GM10248 (cell line): ENCODE measurements around the gene DSCAML1.
"Not testable (repeated sequence)": the region's sequence is repeated elsewhere in the genome, so short reads cannot be mapped to it uniquely, and the experiment has no call there.

Source experiments
- CTCF ChIA-PET: fragments of 300-600 bp; sonication (Branson Sonifier 250); formaldehyde crosslinking; extraction: SDS; loops from one replicate; lab custom pipeline; 2021; ENCODE audit warnings: antibody characterized with exemption; lab: Yijun Ruan, JAX
- POLR2A ChIA-PET: fragments of 350-650 bp; sonication (Branson Sonifier 250); formaldehyde crosslinking; extraction: SDS; loops from one replicate; lab custom pipeline; 2020; ENCODE audit warnings: antibody characterized with exemption; lab: Yijun Ruan, JAX
- DNase-seq: peaks from one replicate; pipeline ENCODE4 v3.0.0; 2012; ENCODE audit errors: extremely low spot score
- TF ChIP-seq, protein P1 (sequence below): IDR thresholded peaks from 2 replicates; pipeline ENCODE4 v1.5.1; 2012; ENCODE audit warnings: mild to moderate bottlenecking, low read depth; ENCODE audit errors: extremely low read depth, missing control alignments, control extremely low read depth

The DSCAML1 gene

DNA sequence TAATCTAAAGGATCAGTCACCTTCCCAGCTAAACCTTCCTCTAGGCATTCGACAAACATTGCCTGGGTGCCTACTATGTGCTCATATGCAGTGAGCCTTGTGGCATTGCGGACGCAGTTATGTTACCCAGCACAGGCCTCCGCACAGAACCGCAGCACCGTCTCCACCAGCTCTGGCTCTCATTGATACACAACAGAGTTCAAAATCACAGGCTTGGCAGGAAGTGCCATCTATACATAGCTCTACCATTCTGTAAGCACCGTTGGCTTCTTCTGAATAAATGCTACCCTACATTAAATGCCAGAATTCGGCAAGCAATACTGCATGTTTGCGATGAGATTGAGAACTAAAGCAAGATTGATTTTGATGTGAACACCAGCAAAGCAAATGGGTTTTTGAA, 31.0 kb downstream of the DSCAML1 start:
- POLR2A ChIA-PET = interaction anchor here (0.5 kb wide), 1 partner anchor 287 kb away, joined by 3 read pairs; no protein-coding TSS in a partner anchor
- CTCF ChIA-PET = interaction anchor here (1.0 kb wide), 1 partner anchor 23 kb away, joined by 3 read pairs; no protein-coding TSS in a partner anchor
- TF ChIP-seq, protein P1, sequence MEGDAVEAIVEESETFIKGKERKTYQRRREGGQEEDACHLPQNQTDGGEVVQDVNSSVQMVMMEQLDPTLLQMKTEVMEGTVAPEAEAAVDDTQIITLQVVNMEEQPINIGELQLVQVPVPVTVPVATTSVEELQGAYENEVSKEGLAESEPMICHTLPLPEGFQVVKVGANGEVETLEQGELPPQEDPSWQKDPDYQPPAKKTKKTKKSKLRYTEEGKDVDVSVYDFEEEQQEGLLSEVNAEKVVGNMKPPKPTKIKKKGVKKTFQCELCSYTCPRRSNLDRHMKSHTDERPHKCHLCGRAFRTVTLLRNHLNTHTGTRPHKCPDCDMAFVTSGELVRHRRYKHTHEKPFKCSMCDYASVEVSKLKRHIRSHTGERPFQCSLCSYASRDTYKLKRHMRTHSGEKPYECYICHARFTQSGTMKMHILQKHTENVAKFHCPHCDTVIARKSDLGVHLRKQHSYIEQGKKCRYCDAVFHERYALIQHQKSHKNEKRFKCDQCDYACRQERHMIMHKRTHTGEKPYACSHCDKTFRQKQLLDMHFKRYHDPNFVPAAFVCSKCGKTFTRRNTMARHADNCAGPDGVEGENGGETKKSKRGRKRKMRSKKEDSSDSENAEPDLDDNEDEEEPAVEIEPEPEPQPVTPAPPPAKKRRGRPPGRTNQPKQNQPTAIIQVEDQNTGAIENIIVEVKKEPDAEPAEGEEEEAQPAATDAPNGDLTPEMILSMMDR = no peak
- no peak for DNase-seq

DNA sequence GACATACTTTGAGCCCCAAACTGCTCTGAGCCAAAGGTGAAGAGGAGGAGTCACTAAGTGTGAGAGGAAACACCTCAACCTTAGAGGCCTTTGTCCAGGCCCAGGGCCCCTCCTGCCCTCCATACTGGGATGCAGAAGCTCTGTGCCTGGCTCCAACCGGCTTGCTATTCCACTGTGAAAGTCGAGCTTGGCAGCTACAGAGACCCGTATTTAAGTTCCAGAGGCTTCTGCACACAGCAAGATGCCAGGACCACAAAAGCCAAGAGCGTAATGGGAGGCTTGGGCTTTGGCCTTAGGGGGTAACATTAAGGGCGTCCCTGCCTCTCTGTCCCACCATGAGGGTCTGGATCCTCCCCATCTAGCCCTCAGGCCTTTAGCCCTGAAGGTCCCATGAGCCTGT, 31.9 kb downstream of the DSCAML1 start:
- POLR2A ChIA-PET = no interaction called here
- CTCF ChIA-PET = interaction anchor here (0.7 to 1.0 kb wide), 3 partner anchors 24 to 182 kb away, joined by 3 read pairs; no protein-coding TSS in a partner anchor
- TF ChIP-seq, protein P1 = no peak
- no peak for DNase-seq

DNA sequence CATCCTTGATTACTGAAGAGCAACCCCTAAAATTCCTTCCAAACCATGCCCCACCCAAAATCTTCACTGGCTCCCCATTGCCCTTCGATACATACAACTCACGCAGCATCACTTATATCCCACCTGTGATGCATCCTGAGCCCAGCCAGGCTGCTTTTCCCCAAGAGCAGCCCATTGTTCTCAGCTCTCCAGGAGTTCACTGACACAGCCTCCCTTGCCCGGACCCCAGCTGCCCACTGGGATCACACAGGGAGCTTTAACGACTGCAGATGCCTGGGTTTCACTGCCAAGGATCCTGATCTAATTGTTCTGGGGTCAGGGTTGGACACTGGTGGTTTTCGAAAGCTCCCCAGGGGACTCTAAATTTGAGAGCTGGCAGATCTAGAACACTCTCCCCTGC, 33.6 kb downstream of the DSCAML1 start:
- CTCF ChIA-PET = interaction anchor here (1.2 kb wide), 1 partner anchor 9 kb away, joined by 3 read pairs; no protein-coding TSS in a partner anchor
- DNase-seq, POLR2A ChIA-PET: not testable (repeated sequence)

DNA sequence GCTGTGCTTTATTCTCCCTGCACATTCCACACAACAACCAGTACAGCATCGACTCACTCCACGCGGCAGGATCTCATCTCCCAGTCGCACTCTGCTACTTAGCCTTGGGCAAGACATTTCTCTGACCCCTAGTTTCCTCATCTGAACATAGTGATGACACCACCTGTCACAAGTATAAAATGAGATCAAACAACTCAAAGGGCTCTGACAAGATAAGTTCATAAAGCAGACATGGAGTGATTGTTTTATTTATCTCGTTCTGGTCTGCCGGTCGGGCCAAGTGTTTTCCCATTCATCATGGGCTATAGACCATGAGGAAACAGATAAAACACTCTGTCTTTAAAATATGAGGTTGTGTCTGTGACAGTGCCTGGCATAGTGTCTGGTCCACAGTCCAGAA, 35.0 kb downstream of the DSCAML1 start:
- POLR2A ChIA-PET = no interaction called here
- CTCF ChIA-PET = no interaction called here
- no peak for DNase-seq
- TF ChIP-seq, protein P1 = no peak

DNA sequence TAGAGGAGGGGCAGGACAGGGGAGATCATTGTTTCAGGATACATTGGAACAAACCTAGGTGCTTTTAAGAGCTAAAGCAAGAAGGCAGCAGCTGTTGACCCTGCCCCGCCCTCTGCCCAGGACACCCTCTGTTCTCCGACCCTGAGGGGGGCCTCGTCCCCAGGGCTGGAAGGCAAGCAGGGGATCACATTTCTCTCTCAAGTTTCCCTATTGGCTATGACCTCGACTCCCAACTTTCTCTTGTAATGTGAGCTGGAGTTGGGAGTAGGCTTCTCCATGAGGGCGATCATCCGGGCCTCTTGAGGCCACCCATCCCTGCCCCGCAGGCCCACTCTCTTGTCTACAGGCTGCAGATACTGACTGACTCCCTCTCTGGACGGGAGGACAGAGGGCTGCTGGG, 37.7 kb downstream of the DSCAML1 start:
- ChIA-PET POLR2A (no interaction called here), CTCF (no interaction called here)
- TF ChIP-seq, protein P1 = no peak

DNA sequence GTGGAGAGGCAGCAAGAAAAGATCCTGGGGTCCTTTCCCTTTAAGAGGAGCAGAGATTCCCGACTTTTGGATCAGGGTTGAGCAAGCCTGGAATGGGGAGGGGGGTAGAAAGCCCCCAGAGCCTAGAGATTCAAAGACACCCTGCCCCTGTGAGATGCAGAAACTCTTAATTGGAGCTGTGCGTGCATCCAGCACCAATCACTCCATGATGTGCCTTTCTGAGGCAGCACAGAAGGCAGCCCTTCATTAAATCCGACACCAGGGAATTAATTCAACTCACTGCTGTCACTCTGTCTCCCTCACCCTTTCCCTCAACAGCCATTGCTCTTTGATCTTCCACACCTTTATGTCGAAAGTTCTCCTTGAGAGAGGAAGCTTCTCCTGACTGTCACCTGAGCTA, 43.0 kb downstream of the DSCAML1 start:
- ChIA-PET POLR2A (no interaction called here), CTCF (interaction anchor here (1.5 kb wide), 1 partner anchor 9 kb away, joined by 3 read pairs; no protein-coding TSS in a partner anchor)
- TF ChIP-seq, protein P1 = no peak
- DNase-seq = no peak

More for the DNA sequence above, 37.7 kb downstream of the DSCAML1 start:
- DNase-seq = no peak

DNA sequence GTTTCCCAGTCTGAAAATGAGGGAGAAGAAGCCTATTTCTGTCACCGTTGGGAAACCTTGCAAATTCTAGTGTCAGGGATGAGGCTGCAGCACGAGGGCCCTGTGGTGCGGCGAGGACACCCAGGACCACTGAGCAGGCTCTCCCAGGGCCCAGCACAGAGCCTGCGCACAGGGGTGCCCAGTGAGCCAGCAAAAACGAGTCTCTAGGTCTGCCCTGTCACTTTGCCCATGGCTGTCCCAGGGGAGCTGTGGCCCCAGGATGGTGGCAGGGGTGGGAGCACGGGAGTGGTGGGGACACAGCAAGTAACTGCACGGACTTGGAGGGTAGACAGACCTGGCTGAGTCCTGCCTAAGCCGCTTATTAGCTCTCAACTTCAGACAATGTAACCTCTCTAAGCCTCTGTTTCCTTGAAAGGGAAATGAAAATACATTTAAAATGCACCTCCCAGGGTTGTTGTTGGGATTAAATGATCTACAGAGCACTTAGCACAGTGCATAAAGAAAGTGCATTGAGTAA, 44.2 kb downstream of the DSCAML1 start:
- TF ChIP-seq, protein P1 = no peak
- POLR2A ChIA-PET = no interaction called here
- CTCF ChIA-PET = no interaction called here
- DNase-seq = no peak
